Measurements from ENCODE around the gene ERO1A. TPM values are rescaled to one million over a fixed set of nuclear protein-coding genes. Genes with fewer than 3 reads are reported as not detected.

Gene ERO1A
- total and polyA plus RNA-seq, 9 of the 15 experiments (the other 6 are each of a cell fraction or from before 2014, with no cell fraction given), result 11.0 to 46.2 (median 27.6) TPM

GRCh38 chr14:52706724-52707706 is 11.7 kb upstream of the ERO1A start, which contains the start of gene PSMC6 (continued):
- TF ChIP-seq STAT5B (CRISPR knock-in tag; IDR thresholded peaks at IDR 0.05) (no peak), ZNF316 (IDR thresholded peaks at IDR 0.05) (peak; percentile 18), MLLT1 (IDR thresholded peaks at IDR 0.05) (no peak), ATF1 (CRISPR knock-in tag; IDR thresholded peaks at IDR 0.05) (no peak), ATF1 (tag; IDR thresholded peaks at IDR 0.05) (no peak), TCFL5 (CRISPR knock-in tag; conservative IDR thresholded peaks at IDR 0.05) (no peak), ZNF639 (CRISPR knock-in tag; conservative IDR thresholded peaks at IDR 0.05 in 1 of 2, IDR thresholded peaks at IDR 0.05 in 1 of 2) (peak in 1 of 2 experiments; percentile 52; a peak in 1 of 4 replicates), CBX8 (IDR thresholded peaks at IDR 0.05; ENCODE audit: borderline replicate concordance, extremely low read depth, low read depth, low read length, poor library complexity, severe bottlenecking) (no peak), JUND (IDR thresholded peaks at IDR 0.05; ENCODE audit: borderline replicate concordance, low read depth, low read length) (peak; percentile 1; the same call in 1 of the 2 replicates), JUND (tag; IDR thresholded peaks at IDR 0.05; ENCODE audit: borderline replicate concordance, low read depth, low read length) (no peak; the same call in 2 of the 3 replicates), ZNF766 (CRISPR knock-in tag; conservative IDR thresholded peaks at IDR 0.05) (peak; percentile 61; the same call in 1 of the 2 replicates), TAF1 (IDR thresholded peaks at IDR 0.05; ENCODE audit: control insufficient read depth, extremely low read depth, insufficient read depth, low read length, severe bottlenecking) (peak; percentile 90), SREBF1 (IDR thresholded peaks at IDR 0.05; ENCODE audit: borderline replicate concordance, low read depth, low read length) (no peak), CBX3 (IDR thresholded peaks at IDR 0.05; ENCODE audit: borderline replicate concordance in 1 of 2, low read length in 2 of 2) (no peak), ZNF408 (CRISPR knock-in tag; IDR thresholded peaks at IDR 0.05; ENCODE audit: low read depth) (no peak), TBP (optimal IDR thresholded peaks at IDR 0.05; ENCODE audit: low read depth, low read length) (peak; percentile 84), HMG20B (CRISPR knock-in tag; IDR thresholded peaks at IDR 0.05) (no peak), HCFC1 (IDR thresholded peaks at IDR 0.05; ENCODE audit: low read depth, low read length) (peak; percentile 36; the same call in 1 of the 2 replicates), TRIM28 (IDR thresholded peaks at IDR 0.05) (no peak), MTA1 (IDR thresholded peaks at IDR 0.05; ENCODE audit: borderline replicate concordance) (0 out of 2 replicates have a peak, but pooled peaks have one; percentile 11)
- TF ChIP-seq, protein P1, sequence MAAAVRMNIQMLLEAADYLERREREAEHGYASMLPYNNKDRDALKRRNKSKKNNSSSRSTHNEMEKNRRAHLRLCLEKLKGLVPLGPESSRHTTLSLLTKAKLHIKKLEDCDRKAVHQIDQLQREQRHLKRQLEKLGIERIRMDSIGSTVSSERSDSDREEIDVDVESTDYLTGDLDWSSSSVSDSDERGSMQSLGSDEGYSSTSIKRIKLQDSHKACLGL (CRISPR knock-in tag; IDR thresholded peaks at IDR 0.05; ENCODE audit: borderline replicate concordance, poor library complexity, severe bottlenecking), result no peak
- TF ChIP-seq, protein P2, sequence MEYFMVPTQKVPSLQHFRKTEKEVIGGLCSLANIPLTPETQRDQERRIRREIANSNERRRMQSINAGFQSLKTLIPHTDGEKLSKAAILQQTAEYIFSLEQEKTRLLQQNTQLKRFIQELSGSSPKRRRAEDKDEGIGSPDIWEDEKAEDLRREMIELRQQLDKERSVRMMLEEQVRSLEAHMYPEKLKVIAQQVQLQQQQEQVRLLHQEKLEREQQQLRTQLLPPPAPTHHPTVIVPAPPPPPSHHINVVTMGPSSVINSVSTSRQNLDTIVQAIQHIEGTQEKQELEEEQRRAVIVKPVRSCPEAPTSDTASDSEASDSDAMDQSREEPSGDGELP (CRISPR knock-in tag; IDR thresholded peaks at IDR 0.05; ENCODE audit: borderline replicate concordance), result peak; percentile 50; the same call in 1 of the 2 replicates

All from K562 (cell line).